T-cell (primary cell): ENCODE measurements around the gene IZUMO2. TPM values are rescaled to one million over a fixed set of nuclear protein-coding genes. Genes with fewer than 3 reads are reported as not detected.
"Not testable (repeated sequence)": the region's sequence is repeated elsewhere in the genome, so short reads cannot be mapped to it uniquely, and the experiment has no call there.

Experiments
- ATAC-seq, 4 experiments: fragments of 200-7000 bp in 3 of 4; fragments of 150-1000 bp in 1 of 4; cut with Tn5 transposase; replicated peaks in 1 of 4; 1 replicate in 3 of 4; 2 replicates in 1 of 4; pipeline ENCODE4 v1.10.0; 2021; ENCODE audit warnings: moderate library complexity in 3 of 4, mild to moderate bottlenecking in 2 of 4, moderate number of reproducible peaks in 1 of 4
- CTCF ChIA-PET, 2 donors: fragments of 300-600 bp; sonication (Branson Sonifier 250); formaldehyde crosslinking; loops; one replicate each; lab custom pipeline; 2022; ENCODE audit warnings: antibody characterized with exemption in 2 of 2; lab: Charles Lee
- POLR2A ChIA-PET, 2 donors: fragments of 300-600 bp; sonication (Branson Sonifier 250); formaldehyde crosslinking; loops; one replicate each; lab custom pipeline; 2022; ENCODE audit warnings: antibody characterized with exemption in 2 of 2; lab: Charles Lee
- DNase-seq, 35 experiments: peaks; one replicate each; pipeline versions ENCODE4 v3.0.0 to v3.0.0-alpha.2; 2013 to 2023
- H3K27ac ChIP-seq: one replicate; pipeline ENCODE4 v1.5.1; 2013; ENCODE audit warnings: low read length
- H3K27me3 ChIP-seq, 2 experiments: replicated peaks in 1 of 2; 1 replicate in 1 of 2; 2 replicates in 1 of 2; pipeline versions ENCODE4 v1.6.1 to v1.7.0; 2013; ENCODE audit warnings: low read length in 1 of 2, mixed read lengths in 1 of 2; ENCODE audit not compliant: control insufficient read depth in 2 of 2, insufficient read depth in 2 of 2; ENCODE audit errors: extremely low read depth in 1 of 2
- H3K36me3 ChIP-seq, 2 donors: 1 replicate in 1 of 2; 2 replicates in 1 of 2; pipeline versions ENCODE4 v1.6.1 to v1.7.0; 2013; ENCODE audit warnings: low read length in 1 of 2; ENCODE audit not compliant: control insufficient read depth in 2 of 2, insufficient read depth in 1 of 2; ENCODE audit errors: extremely low read depth in 1 of 2
- H3K4me1 ChIP-seq, 2 experiments: 1 replicate in 1 of 2; 2 replicates in 1 of 2; pipeline versions ENCODE4 v1.6.1 to v1.7.0; 2013; ENCODE audit warnings: low read length in 2 of 2, mixed read lengths in 1 of 2; ENCODE audit not compliant: insufficient read depth in 2 of 2, control insufficient read depth in 1 of 2; ENCODE audit errors: extremely low read depth in 1 of 2
- H3K4me3 ChIP-seq, 2 donors: 1 replicate in 1 of 2; 2 replicates in 1 of 2; pipeline versions ENCODE4 v1.5.1 to v1.7.0; 2013; ENCODE audit warnings: mild to moderate bottlenecking in 2 of 2, low read length in 1 of 2, moderate library complexity in 1 of 2; ENCODE audit not compliant: control insufficient read depth in 1 of 2; ENCODE audit errors: extremely low read depth in 1 of 2
- H3K9me3 ChIP-seq: 2 replicates; pipeline ENCODE4 v1.7.0; 2013
- H3K27ac Mint-ChIP-seq, 2 donors: one replicate each; pipeline ENCODE4 v1.8.0; 2020 to 2021; ENCODE audit warnings: mild to moderate bottlenecking in 2 of 2, mixed read lengths in 2 of 2
- H3K27me3 Mint-ChIP-seq, 2 donors: one replicate each; pipeline ENCODE4 v1.8.0; 2021 to 2022; ENCODE audit warnings: mixed read lengths in 2 of 2
- H3K36me3 Mint-ChIP-seq: one replicate; pipeline ENCODE4 v1.8.0; 2021; ENCODE audit warnings: mixed read lengths
- H3K4me1 Mint-ChIP-seq, 3 donors: one replicate each; pipeline ENCODE4 v1.8.0; 2020 to 2022; ENCODE audit warnings: mixed read lengths in 3 of 3, mild to moderate bottlenecking in 1 of 3
- H3K4me3 Mint-ChIP-seq, 3 donors: one replicate each; pipeline ENCODE4 v1.8.0; 2020 to 2022; ENCODE audit warnings: mild to moderate bottlenecking in 3 of 3, mixed read lengths in 3 of 3, moderate library complexity in 3 of 3
- H3K9me3 Mint-ChIP-seq, 3 donors: one replicate each; pipeline ENCODE4 v1.8.0; 2020 to 2022; ENCODE audit warnings: mixed read lengths in 3 of 3
- WGBS: methylation state at CpG from one replicate; pipeline ENCODE4 v1.1.5; 2013; ENCODE audit warnings: missing lambda C conversion rate; ENCODE audit not compliant: insufficient coverage; 5-methylcytosine and 5-hydroxymethylcytosine counted together
- total RNA-seq, 35 experiments: library from RNA in 6 of 35; stranded (reverse) in 6 of 35; fragments of 120-200 nt in 1 of 35; gene quantifications; one replicate each; pipeline versions ENCODE4 v1.2.1 to v1.2.4 and lab custom pipeline; 2013 to 2026

Gene IZUMO2
- total RNA-seq, 5 donors from 2014 or later (not counting 1 experiment from before 2014, with no cell fraction given) = not detected

DNA sequence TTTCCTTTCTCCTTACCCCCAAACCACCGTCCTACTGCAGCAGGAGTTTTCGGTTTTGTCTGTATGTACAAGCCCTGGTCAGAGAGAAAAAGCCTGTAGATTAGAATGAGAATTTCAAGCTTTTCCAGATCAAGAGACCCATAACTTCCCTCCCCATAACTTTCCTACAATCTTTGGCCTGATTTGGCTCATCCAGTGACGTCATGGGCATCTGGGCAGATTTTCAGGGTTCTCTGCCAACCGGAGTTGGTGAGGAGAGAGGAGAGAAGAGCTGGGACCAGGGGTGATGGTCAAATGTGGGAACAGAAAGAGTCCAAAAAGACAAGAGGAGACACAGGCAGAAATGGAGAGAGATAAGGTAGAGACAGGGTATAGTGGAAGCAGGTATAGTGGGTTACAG lies 10.5 kb downstream of the IZUMO2 start:
- H3K27ac Mint-ChIP-seq = no peak overlapping the region

DNA sequence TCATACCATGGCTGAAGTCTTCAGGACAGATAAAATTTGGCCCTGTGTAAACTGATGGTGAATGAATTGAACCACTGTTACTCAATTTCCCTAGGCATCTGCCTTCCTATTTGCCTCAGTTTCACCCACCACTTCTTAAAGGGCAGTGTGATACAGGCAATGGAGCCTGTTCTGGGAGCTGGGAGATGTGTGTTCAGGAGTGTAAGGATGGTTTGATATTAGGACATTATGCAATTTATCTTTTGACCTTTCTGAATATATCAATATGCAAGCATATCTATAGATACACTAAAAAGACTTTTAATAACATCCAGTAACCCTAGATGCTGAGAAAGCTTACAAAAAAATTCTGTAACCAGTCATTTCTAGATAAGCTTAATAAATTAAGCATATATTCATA lies 14.6 kb downstream of the IZUMO2 start:
- Mint-ChIP-seq H3K4me3 (peak overlapping the region; percentile 70 to 81 (median 81)), H3K27me3 (peaks cover 23 to 37% of the 10 kb centered on the region in 2 donors), H3K9me3 (peaks cover 0 to 4% (median 0%) of the 10 kb centered on the region in 3 donors), H3K27ac (no peak overlapping the region), H3K36me3 (no peaks in the 10 kb centered on the region), H3K4me1 (peaks cover 10 to 15% (median 12%) of the 10 kb centered on the region in 3 donors)
- no peak for DNase-seq
- Histone ChIP-seq H3K27me3 (peaks cover 2 to 43% of the 10 kb centered on the region in 2 experiments), H3K4me3 (peak overlapping the region; percentile 64 to 76), H3K9me3 (no peaks in the 10 kb centered on the region), H3K36me3 (no peaks in the 10 kb centered on the region), H3K27ac (no peak overlapping the region), H3K4me1 (peaks cover 0 to 14% of the 10 kb centered on the region in 2 experiments)
- no peak for ATAC-seq
- ChIA-PET POLR2A (interaction anchor here in 1 of 2 donors (0.5 kb wide), 1 partner anchor 187 kb away, joined by 6 read pairs; no protein-coding TSS in a partner anchor), CTCF (no interaction called here)

More for the DNA sequence above, 10.5 kb downstream of the IZUMO2 start:
- CTCF ChIA-PET = no interaction called here
- peaks cover 6 to 8% (median 7%) of the 10 kb centered on the region in 3 donors for H3K4me1 Mint-ChIP-seq
- ATAC-seq = no peak
- Histone ChIP-seq H3K27ac (no peak overlapping the region), H3K36me3 (no peaks in the 10 kb centered on the region), H3K27me3 (peaks cover 2 to 29% of the 10 kb centered on the region in 2 experiments), H3K4me1 (peaks cover 0 to 8% of the 10 kb centered on the region in 2 experiments), H3K4me3 (no peak overlapping the region), H3K9me3 (no peaks in the 10 kb centered on the region)
- no peak overlapping the region for H3K4me3 Mint-ChIP-seq
- DNase-seq = no peak
- H3K36me3 Mint-ChIP-seq = no peaks in the 10 kb centered on the region
- peaks cover 0 to 8% (median 4%) of the 10 kb centered on the region in 3 donors for H3K9me3 Mint-ChIP-seq
- WGBS = 100% methylated on average over 1 of the region's 4 CpGs
- POLR2A ChIA-PET = no interaction called here
- peaks cover 32 to 41% of the 10 kb centered on the region in 2 donors for H3K27me3 Mint-ChIP-seq

- peak; percentile 90 to 94 (median 93) for ATAC-seq
- Histone ChIP-seq H3K27me3 (peaks cover 2 to 50% of the 10 kb centered on the region in 2 experiments), H3K27ac (no peak overlapping the region), H3K36me3 (no peaks in the 10 kb centered on the region), H3K4me1 (peaks cover 0 to 14% of the 10 kb centered on the region in 2 experiments), H3K4me3 (peak overlapping the region; percentile 64 to 76), H3K9me3 (no peaks in the 10 kb centered on the region)
- Mint-ChIP-seq H3K27me3 (peaks cover 15 to 32% of the 10 kb centered on the region in 2 donors), H3K4me1 (peaks cover 10 to 15% (median 12%) of the 10 kb centered on the region in 3 donors), H3K9me3 (peaks cover 0 to 4% (median 0%) of the 10 kb centered on the region in 3 donors), H3K4me3 (peak overlapping the region; percentile 70 to 81 (median 81)), H3K36me3 (no peaks in the 10 kb centered on the region), H3K27ac (peak overlapping the region; percentile 23 to 47)
- ChIA-PET POLR2A (interaction anchor here in 1 of 2 donors (0.5 kb wide), 1 partner anchor 188 kb away, joined by 6 read pairs; no protein-coding TSS in a partner anchor), CTCF (interaction anchor here in 1 of 2 donors (0.6 kb wide), 1 partner anchor 11 kb away, joined by 3 read pairs; no protein-coding TSS in a partner anchor)
- DNase-seq = peak; percentile 42 to 84 (median 59)
- 3% methylated on average over 37 of the region's 52 CpGs for WGBS
Measured at GRCh38 chr19:50147462-50148423, 15.3 kb downstream of the IZUMO2 start.

GRCh38 chr19:50141921-50142320 lies 21.2 kb downstream of the IZUMO2 start:
- H3K27me3 Mint-ChIP-seq, DNase-seq, H3K4me1 Mint-ChIP-seq, ATAC-seq, H3K36me3 Mint-ChIP-seq, H3K9me3 Mint-ChIP-seq, H3K9me3 ChIP-seq, H3K27ac ChIP-seq, H3K4me3 ChIP-seq, H3K36me3 ChIP-seq, POLR2A ChIA-PET, H3K4me3 Mint-ChIP-seq, H3K4me1 ChIP-seq, H3K27ac Mint-ChIP-seq: not testable (repeated sequence)
- H3K27me3 ChIP-seq = peaks cover 0 to 32% of the 10 kb centered on the region in 2 experiments
- WGBS = no CpG with 5 or more reads among the region's 1 CpG
- CTCF ChIA-PET = interaction anchor here in 1 of 2 donors (0.6 kb wide), 1 partner anchor 90 kb away, joined by 3 read pairs; no protein-coding TSS in a partner anchor

- H3K27me3 ChIP-seq = peaks cover 0 to 32% of the 10 kb centered on the region in 2 experiments
- 83% methylated on average over 16 of the region's 36 CpGs for WGBS
- H3K4me1 Mint-ChIP-seq, DNase-seq, POLR2A ChIA-PET, H3K4me1 ChIP-seq, H3K4me3 ChIP-seq, H3K9me3 Mint-ChIP-seq, H3K4me3 Mint-ChIP-seq, H3K36me3 ChIP-seq, H3K36me3 Mint-ChIP-seq, H3K27me3 Mint-ChIP-seq, H3K27ac ChIP-seq, ATAC-seq, H3K27ac Mint-ChIP-seq, H3K9me3 ChIP-seq: not testable (repeated sequence)
- CTCF ChIA-PET = interaction anchor here in 1 of 2 donors (0.7 kb wide), 1 partner anchor 1187 kb away, joined by 3 read pairs; no protein-coding TSS in a partner anchor
Measured at GRCh38 chr19:50140118-50140845, 22.8 kb downstream of the IZUMO2 start.
